ENCODE measurements around the gene C1orf105. TPM values are rescaled to one million over a fixed set of nuclear protein-coding genes. Genes with fewer than 3 reads are reported as not detected.

The C1orf105 gene
- total and polyA plus RNA-seq, 2 of the 8 experiments (the other 6 are each of a cell fraction or from before 2014, with no cell fraction given) = not detected

GRCh38 chr1:172453607-172454006 lies 33.1 kb downstream of the C1orf105 start:
- POLR2A ChIA-PET (ENCODE audit: partially characterized antibody) = no interaction called here
- TF ChIP-seq NRF1 (IDR thresholded peaks at IDR 0.05; ENCODE audit: low read depth, low read length) = no peak
- no peak for TF ChIP-seq TAF7 (optimal IDR thresholded peaks at IDR 0.05; ENCODE audit: borderline replicate concordance, low read depth, low read length)
- TF ChIP-seq, protein P1, sequence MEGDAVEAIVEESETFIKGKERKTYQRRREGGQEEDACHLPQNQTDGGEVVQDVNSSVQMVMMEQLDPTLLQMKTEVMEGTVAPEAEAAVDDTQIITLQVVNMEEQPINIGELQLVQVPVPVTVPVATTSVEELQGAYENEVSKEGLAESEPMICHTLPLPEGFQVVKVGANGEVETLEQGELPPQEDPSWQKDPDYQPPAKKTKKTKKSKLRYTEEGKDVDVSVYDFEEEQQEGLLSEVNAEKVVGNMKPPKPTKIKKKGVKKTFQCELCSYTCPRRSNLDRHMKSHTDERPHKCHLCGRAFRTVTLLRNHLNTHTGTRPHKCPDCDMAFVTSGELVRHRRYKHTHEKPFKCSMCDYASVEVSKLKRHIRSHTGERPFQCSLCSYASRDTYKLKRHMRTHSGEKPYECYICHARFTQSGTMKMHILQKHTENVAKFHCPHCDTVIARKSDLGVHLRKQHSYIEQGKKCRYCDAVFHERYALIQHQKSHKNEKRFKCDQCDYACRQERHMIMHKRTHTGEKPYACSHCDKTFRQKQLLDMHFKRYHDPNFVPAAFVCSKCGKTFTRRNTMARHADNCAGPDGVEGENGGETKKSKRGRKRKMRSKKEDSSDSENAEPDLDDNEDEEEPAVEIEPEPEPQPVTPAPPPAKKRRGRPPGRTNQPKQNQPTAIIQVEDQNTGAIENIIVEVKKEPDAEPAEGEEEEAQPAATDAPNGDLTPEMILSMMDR (IDR thresholded peaks at IDR 0.05; ENCODE audit: control extremely low read depth in 1 of 3, insufficient read depth in 1 of 3, low read depth in 1 of 3, low read length in 3 of 3) = no peak
- TF ChIP-seq GABPA (IDR thresholded peaks at IDR 0.05; ENCODE audit: borderline replicate concordance, insufficient read depth, low read length) = no peak

More at GRCh38 chr1:172453607-172454006, 33.1 kb downstream of the C1orf105 start:
- H2AFZ ChIP-seq (ENCODE audit: low read length) = no peak overlapping the region
- no peak overlapping the region for H2BK20ac ChIP-seq (ENCODE audit: low read length)
- H4K20me1 ChIP-seq (replicated peaks in 1 of 2; ENCODE audit: control insufficient read depth in 1 of 2, insufficient read depth in 2 of 2, low read length in 2 of 2) = no peaks in the 10 kb centered on the region
- H3K4me1 ChIP-seq (replicated peaks in 1 of 4; ENCODE audit: control insufficient read depth in 3 of 4, insufficient read depth in 4 of 4, low read length in 3 of 4) = no peaks in the 10 kb centered on the region
- FAIRE-seq (no peak), DNase-seq (ENCODE audit: low read depth in 1 of 2, low spot score in 2 of 2) (no peak)
- H4K8ac ChIP-seq (ENCODE audit: extremely low read depth, insufficient read depth, low read length) = no peak overlapping the region
- no peaks in the 10 kb centered on the region for H3K79me1 ChIP-seq (ENCODE audit: low read depth, low read length)
- no peak overlapping the region for H3K23ac ChIP-seq (ENCODE audit: insufficient read length)
- WGBS, 2 experiments (ENCODE audit: extremely low coverage in 1 of 2, insufficient coverage in 1 of 2, insufficient read length in 1 of 2, insufficient replicate concordance in 2 of 2, low coverage in 1 of 2, low lambda C conversion rate in 2 of 2, missing lambda C conversion rate in 1 of 2) = 96% methylated on average over 1 of the region's 1 CpG; no CpG with 5 or more reads in 1 of the 2 experiments
- no peak overlapping the region for H3K56ac ChIP-seq (replicated peaks; ENCODE audit: insufficient read length, low read depth, low read length)
- H2AK5ac ChIP-seq (ENCODE audit: low read depth, low read length) = no peak overlapping the region
- no peak overlapping the region for H2BK5ac ChIP-seq (ENCODE audit: low read depth, low read length)
- no peaks in the 10 kb centered on the region for H3K9me3 ChIP-seq (ENCODE audit: insufficient read depth in 2 of 2, low read depth in 1 of 2, low read length in 1 of 2)
- H3K36me3 ChIP-seq (ENCODE audit: control insufficient read depth in 2 of 4, insufficient read depth in 4 of 4, low read length in 3 of 4) = no peaks in the 10 kb centered on the region
- no peaks in the 10 kb centered on the region for H3K23me2 ChIP-seq (ENCODE audit: low read depth, low read length)
- no peaks in the 10 kb centered on the region for H3K79me2 ChIP-seq (ENCODE audit: control insufficient read depth in 1 of 2, insufficient read depth in 2 of 2, low read length in 2 of 2)
- no peak overlapping the region for H3K14ac ChIP-seq (ENCODE audit: insufficient read length)
- H3K18ac ChIP-seq (ENCODE audit: extremely low read depth, low read length) = no peak overlapping the region
- H3K27ac ChIP-seq (ENCODE audit: low read depth, low read length) = no peak overlapping the region
- H3K4ac ChIP-seq (replicated peaks; ENCODE audit: insufficient read length, low read depth, low read length) = no peak overlapping the region
- no peak overlapping the region for H3K4me3 ChIP-seq (ENCODE audit: extremely low read depth in 1 of 4, insufficient read depth in 2 of 4, low read depth in 3 of 4, low read length in 4 of 4)
- no peak overlapping the region for H2BK120ac ChIP-seq (replicated peaks; ENCODE audit: low read depth, low read length)
- H4K5ac ChIP-seq (ENCODE audit: insufficient read length, low read depth, low read length) = no peak overlapping the region
- no peak overlapping the region for H3K9ac ChIP-seq (replicated peaks in 1 of 4; ENCODE audit: extremely low read depth in 1 of 4, low read depth in 3 of 4, low read length in 3 of 4)
- H2BK15ac ChIP-seq (ENCODE audit: low read length) = no peak overlapping the region
- peaks cover 0 to 2% (median 0%) of the 10 kb centered on the region in 4 experiments; a peak in 1 of 7 replicates for H3K27me3 ChIP-seq (replicated peaks in 1 of 4; ENCODE audit: control insufficient read depth in 3 of 4, extremely low read depth in 1 of 4, insufficient read depth in 3 of 4, low read length in 3 of 4)
- no peak overlapping the region for H3K4me2 ChIP-seq (ENCODE audit: insufficient read depth in 1 of 2, low read depth in 2 of 2, low read length in 2 of 2)
- no peak overlapping the region for H2BK12ac ChIP-seq (ENCODE audit: low read depth, low read length)
- no peak overlapping the region for H4K91ac ChIP-seq (replicated peaks; ENCODE audit: insufficient read length, low read length)
- CTCF ChIA-PET (ENCODE audit: partially characterized antibody) = interaction anchor here (1.1 to 5.2 kb wide), 6 partner anchors 9 to 274 kb away, joined by 3 to 39 read pairs (median 4); partner anchors contain the start of gene PIGC
